Thyroid gland (tissue), 4 donors: Measurements from ENCODE around the gene POLR2M. TPM values are rescaled to one million over a fixed set of nuclear protein-coding genes. Genes with fewer than 3 reads are reported as not detected.

ENCODE experiments used
- DNase-seq, 2 donors: peaks; one replicate each; pipeline ENCODE4 v3.0.0-alpha.2; 2019
- H3K27ac ChIP-seq, 3 donors: fragments of 200-600 bp; sonication (generic); 1 replicate in 2 of 3; 2 replicates in 1 of 3; pipeline ENCODE4 v1.5.1; 2016 to 2019; ENCODE audit warnings: mild to moderate bottlenecking in 1 of 3, moderate library complexity in 1 of 3
- H3K27me3 ChIP-seq: fragments of 200-600 bp; sonication (generic); one replicate; pipeline ENCODE4 v1.5.1; 2019
- H3K36me3 ChIP-seq, 2 donors: fragments of 200-600 bp; sonication (generic); one replicate each; pipeline ENCODE4 v1.5.1; 2016 to 2019
- H3K4me1 ChIP-seq, 2 donors: fragments of 200-600 bp; sonication (generic); one replicate each; pipeline ENCODE4 v1.5.1; 2017 to 2019
- H3K4me3 ChIP-seq, 3 donors: fragments of 200-600 bp; sonication (generic); replicated peaks in 1 of 3; 1 replicate in 2 of 3; 2 replicates in 1 of 3; pipeline ENCODE4 v1.5.1; 2016; ENCODE audit warnings: mild to moderate bottlenecking in 1 of 3
- H3K9me3 ChIP-seq: fragments of 200-600 bp; sonication (generic); one replicate; pipeline ENCODE4 v1.5.1; 2017
- CTCF ChIP-seq, 6 experiments: fragments of 200-600 bp in 3 of 6; fragments of 450-650 bp in 3 of 6; sonication (generic) in 3 of 6; IDR thresholded peaks; one replicate each; pipeline ENCODE4 v1.5.1; 2016 to 2019; ENCODE audit warnings: antibody characterized with exemption in 6 of 6, mild to moderate bottlenecking in 2 of 6, inconsistent platforms in 1 of 6, moderate library complexity in 1 of 6
- POLR2A ChIP-seq, 2 donors: fragments of 450-650 bp; IDR thresholded peaks; one replicate each; pipeline ENCODE4 v1.6.1; 2017; ENCODE audit warnings: antibody characterized with exemption in 2 of 2, mild to moderate bottlenecking in 2 of 2, moderate library complexity in 1 of 2
- WGBS, 2 donors: methylation state at CpG; one replicate each; pipeline ENCODE4 v1.1.5; 2017; 5-methylcytosine and 5-hydroxymethylcytosine counted together
- intact Hi-C: fragments of 100-400 bp; cut with DNase I; formaldehyde crosslinking; loops from one replicate; pipeline ENCODE4 v1.15.1; 2023
- total RNA-seq, 4 donors: library from RNA; depleted of rRNA; stranded (reverse); fragments of >200 nt; gene quantifications; one replicate each; pipeline ENCODE4 v1.2.3, GENCODE V29; 2016

The POLR2M gene
- total RNA-seq, 4 donors from 2014 or later = 63.2 to 269 (median 70.6) TPM

DNA sequence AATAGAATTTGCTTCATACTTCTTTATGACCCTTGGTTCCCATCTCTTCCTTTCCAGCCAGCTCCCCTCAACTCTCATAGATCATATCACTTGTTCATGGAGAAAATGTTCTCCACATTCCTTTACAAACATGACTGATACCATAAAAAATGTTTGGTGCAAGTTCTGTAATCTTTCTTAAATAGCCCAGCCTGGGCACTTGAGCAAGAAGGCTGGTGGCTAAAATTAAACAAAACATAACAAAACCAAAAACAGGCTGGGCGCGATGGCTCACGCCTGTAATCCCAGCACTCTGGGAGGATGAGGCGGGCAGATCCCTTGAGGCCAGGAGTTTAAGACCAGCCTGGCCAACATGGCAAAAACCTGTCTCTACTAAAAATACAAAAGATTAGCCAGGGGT is 8.9 kb upstream of the POLR2M start:
- Histone ChIP-seq H3K4me1 (peaks cover 8 to 11% of the 10 kb centered on the region in 2 donors), H3K27ac (no peak overlapping the region)

DNA sequence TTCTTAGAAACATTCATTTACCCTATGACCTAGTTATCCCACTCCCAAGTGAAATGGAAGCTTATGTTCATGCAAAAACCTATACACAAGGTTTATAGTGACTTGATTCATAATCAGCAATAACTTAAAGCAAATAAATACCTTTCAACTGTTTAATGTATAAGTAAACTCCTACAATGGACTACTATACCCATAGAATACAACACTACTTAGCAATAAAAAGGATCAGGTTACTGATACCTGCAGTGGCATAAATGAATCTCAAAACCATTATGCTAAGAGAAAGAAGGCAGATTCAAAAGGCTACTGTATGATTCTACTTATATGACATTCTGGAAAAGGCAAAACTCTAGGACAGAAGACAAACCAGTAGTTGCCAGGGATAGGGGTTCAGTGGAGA is 8.3 kb upstream of the POLR2M start:
- no peak overlapping the region for H3K4me3 ChIP-seq
- TF ChIP-seq POLR2A (IDR thresholded peaks at IDR 0.05) (no peak), CTCF (IDR thresholded peaks at IDR 0.05) (no peak)
- no peaks in the 10 kb centered on the region for H3K27me3 ChIP-seq

More for the DNA sequence above, 8.9 kb upstream of the POLR2M start:
- Histone ChIP-seq H3K9me3 (no peaks in the 10 kb centered on the region), H3K27me3 (no peaks in the 10 kb centered on the region), H3K36me3 (no peaks in the 10 kb centered on the region), H3K4me3 (no peak overlapping the region)
- 94% methylated on average over 4 of the region's 4 CpGs for WGBS, 2 donors
- intact Hi-C loops = no loop called here
- no peak for TF ChIP-seq CTCF (IDR thresholded peaks at IDR 0.05)
- TF ChIP-seq POLR2A (IDR thresholded peaks at IDR 0.05) = no peak
- no peak for DNase-seq

DNA sequence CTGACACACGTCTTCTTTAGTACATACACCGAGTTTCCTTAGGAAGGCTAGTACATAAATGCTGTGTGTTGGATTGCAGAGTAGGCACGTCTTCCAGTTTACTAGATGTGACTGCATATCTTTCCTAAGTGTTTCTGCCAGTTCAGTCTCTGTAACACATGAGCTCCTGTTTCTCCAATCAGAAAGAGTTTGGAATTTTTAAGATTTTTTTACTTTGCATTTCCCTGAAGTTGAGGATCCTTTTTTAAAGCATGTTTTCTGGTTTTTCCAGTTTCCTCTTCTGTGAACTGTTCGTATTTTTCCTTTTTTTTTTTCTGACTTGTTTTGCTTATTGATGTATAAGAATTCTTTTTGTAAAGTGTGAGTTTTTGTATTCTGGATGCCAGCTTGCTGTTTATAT is 7.5 kb upstream of the POLR2M start:
- TF ChIP-seq POLR2A (IDR thresholded peaks at IDR 0.05) (no peak), CTCF (IDR thresholded peaks at IDR 0.05) (no peak)
- Histone ChIP-seq H3K4me1 (no peaks in the 10 kb centered on the region), H3K36me3 (no peaks in the 10 kb centered on the region), H3K27me3 (no peaks in the 10 kb centered on the region), H3K27ac (no peak overlapping the region), H3K9me3 (no peaks in the 10 kb centered on the region), H3K4me3 (no peak overlapping the region)
- intact Hi-C loops = no loop called here
- WGBS, 2 donors = 75 to 83% methylated on average over 4 of the region's 4 CpGs
- DNase-seq = no peak

More for the DNA sequence above, 8.3 kb upstream of the POLR2M start:
- Histone ChIP-seq H3K4me1 (peaks cover 4% of the 10 kb centered on the region in 2 donors), H3K27ac (no peak overlapping the region), H3K36me3 (no peaks in the 10 kb centered on the region), H3K9me3 (no peaks in the 10 kb centered on the region)
- intact Hi-C loops = no loop called here
- no peak for DNase-seq

DNA sequence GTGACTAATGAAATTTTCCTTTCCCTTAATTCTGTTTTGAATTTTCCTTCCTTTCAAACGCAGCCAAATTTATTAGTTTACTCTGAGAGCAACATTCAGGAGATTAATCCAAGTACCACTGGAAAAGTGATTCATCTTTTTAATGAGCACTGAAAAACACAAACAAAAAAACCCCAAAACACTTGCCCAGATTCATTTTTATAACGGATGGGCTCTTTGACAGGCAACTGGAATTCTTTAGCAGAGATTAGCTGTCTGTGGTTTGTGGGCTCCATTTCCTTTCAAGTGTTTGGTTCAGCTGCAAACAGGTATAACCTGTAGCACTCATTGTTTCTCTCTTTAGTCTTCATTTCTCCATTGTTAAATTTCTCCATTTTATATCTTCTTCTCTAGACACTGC is 3.1 kb upstream of the POLR2M start:
- no peak for DNase-seq
- Histone ChIP-seq H3K4me3 (no peak overlapping the region), H3K27me3 (no peaks in the 10 kb centered on the region), H3K36me3 (no peaks in the 10 kb centered on the region), H3K27ac (no peak overlapping the region), H3K9me3 (no peaks in the 10 kb centered on the region), H3K4me1 (peaks cover 13 to 15% of the 10 kb centered on the region in 2 donors)
- intact Hi-C loops = no loop called here
- 23 to 44% methylated on average over 2 of the region's 2 CpGs for WGBS, 2 donors
- TF ChIP-seq POLR2A (IDR thresholded peaks at IDR 0.05) = no peak
- TF ChIP-seq CTCF (IDR thresholded peaks at IDR 0.05) = no peak

DNA sequence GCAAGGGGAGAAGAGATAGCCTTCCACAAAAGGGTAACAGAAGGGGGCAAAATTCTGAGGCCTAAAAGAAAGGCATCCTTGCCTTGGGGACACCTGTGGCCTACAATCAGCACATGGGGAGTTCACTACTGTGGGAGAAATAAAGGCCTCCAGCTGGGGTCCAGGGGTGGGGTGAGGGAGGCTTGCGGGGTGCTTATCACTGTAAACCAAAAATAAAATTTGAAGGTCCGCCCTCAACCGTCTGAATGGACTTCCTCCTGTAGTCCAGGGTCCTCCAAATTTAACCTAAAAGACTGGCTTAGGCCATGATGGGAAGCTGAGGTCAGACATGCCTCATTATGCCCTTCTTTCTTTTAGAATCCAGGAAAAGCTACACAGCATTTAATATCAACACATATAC is 2.1 kb upstream of the POLR2M start:
- Histone ChIP-seq H3K4me3 (no peak overlapping the region), H3K27me3 (no peaks in the 10 kb centered on the region), H3K9me3 (no peaks in the 10 kb centered on the region), H3K27ac (no peak overlapping the region), H3K4me1 (peaks cover 14 to 15% of the 10 kb centered on the region in 2 donors), H3K36me3 (no peaks in the 10 kb centered on the region)
- TF ChIP-seq CTCF (IDR thresholded peaks at IDR 0.05) = no peak
- 95 to 100% methylated on average over 3 of the region's 3 CpGs for WGBS, 2 donors
- DNase-seq = no peak
- intact Hi-C loops = no loop called here
